Smooth muscle cell (in vitro differentiated cells): ENCODE data around the gene GPSM1. TPM values are rescaled to one million over a fixed set of nuclear protein-coding genes. Genes with fewer than 3 reads are reported as not detected.

Experiments used
- DNase-seq: peaks from one replicate; lab custom pipeline; 2025; ENCODE audit not compliant: unreplicated experiment; lab: John Stamatoyannopoulos, UW
- H2AFZ ChIP-seq: fragments of 200-600 bp; sonication (generic); 2 replicates; pipeline ENCODE4 v1.6.0; 2016; ENCODE audit warnings: antibody characterized with exemption, low read depth, mild to moderate bottlenecking
- H3F3A ChIP-seq: fragments of 200-600 bp; sonication (generic); 2 replicates; pipeline ENCODE4 v1.6.0; 2017; ENCODE audit warnings: antibody characterized with exemption, low read depth
- H3K27ac ChIP-seq: fragments of 200-600 bp; sonication (generic); 2 replicates; pipeline ENCODE4 v1.5.1; 2016; ENCODE audit warnings: low read depth, mild to moderate bottlenecking
- H3K27me3 ChIP-seq: fragments of 200-600 bp; sonication (generic); 2 replicates; pipeline ENCODE4 v1.6.1; 2016; ENCODE audit warnings: low read depth, mild to moderate bottlenecking
- H3K36me3 ChIP-seq: fragments of 200-600 bp; sonication (generic); 2 replicates; pipeline ENCODE4 v1.5.1; 2016; ENCODE audit warnings: low read depth
- H3K4me1 ChIP-seq: fragments of 200-600 bp; sonication (generic); 2 replicates; pipeline ENCODE4 v1.5.1; 2016; ENCODE audit warnings: low read depth
- H3K4me2 ChIP-seq: fragments of 200-600 bp; sonication (generic); 2 replicates; pipeline ENCODE4 v1.6.0; 2016; ENCODE audit warnings: mild to moderate bottlenecking
- H3K4me3 ChIP-seq: fragments of 200-600 bp; sonication (generic); 2 replicates; pipeline ENCODE4 v1.5.1; 2016; ENCODE audit warnings: mild to moderate bottlenecking
- H3K79me2 ChIP-seq: fragments of 200-600 bp; sonication (generic); 2 replicates; pipeline ENCODE4 v1.6.0; 2016; ENCODE audit warnings: low read depth, mild to moderate bottlenecking
- H3K9ac ChIP-seq: fragments of 200-600 bp; sonication (generic); 2 replicates; pipeline ENCODE4 v1.6.0; 2016; ENCODE audit warnings: low read depth
- H3K9me3 ChIP-seq: fragments of 200-600 bp; sonication (generic); replicated peaks from 2 replicates; pipeline ENCODE4 v1.5.1; 2016; ENCODE audit warnings: low read depth
- H4K20me1 ChIP-seq: fragments of 200-600 bp; sonication (generic); 2 replicates; pipeline ENCODE4 v1.6.0; 2016; ENCODE audit warnings: low read depth
- WGBS: methylation state at CpG from one replicate; pipeline ENCODE4 v1.1.7; 2016; ENCODE audit warnings: low lambda C conversion rate; 5-methylcytosine and 5-hydroxymethylcytosine counted together
- polyA plus RNA-seq: library from polyadenylated mRNA; unstranded; fragments of >200 nt; fragmentation: Nextera tagmentation; extraction: Ambion mirVana; gene quantifications from 2 replicates; pipeline ENCODE4 v1.2.1, GENCODE V29; 2016
- total RNA-seq: library from RNA; depleted of rRNA; stranded (reverse); fragments of >200 nt; gene quantifications from 2 replicates; pipeline ENCODE4 v1.2.3, GENCODE V29; 2014
- TF ChIP-seq, protein P1 (sequence below): fragments of 200-600 bp; sonication (generic); IDR thresholded peaks from 2 replicates; pipeline ENCODE4 v1.5.1; 2017; ENCODE audit warnings: borderline replicate concordance, mild to moderate bottlenecking, antibody characterized with exemption; ENCODE audit not compliant: insufficient read depth, poor library complexity, severe bottlenecking

GPSM1 gene
- total and polyA plus RNA-seq, 2 experiments from 2014 or later, result 21.1 to 45.9 TPM

DNA sequence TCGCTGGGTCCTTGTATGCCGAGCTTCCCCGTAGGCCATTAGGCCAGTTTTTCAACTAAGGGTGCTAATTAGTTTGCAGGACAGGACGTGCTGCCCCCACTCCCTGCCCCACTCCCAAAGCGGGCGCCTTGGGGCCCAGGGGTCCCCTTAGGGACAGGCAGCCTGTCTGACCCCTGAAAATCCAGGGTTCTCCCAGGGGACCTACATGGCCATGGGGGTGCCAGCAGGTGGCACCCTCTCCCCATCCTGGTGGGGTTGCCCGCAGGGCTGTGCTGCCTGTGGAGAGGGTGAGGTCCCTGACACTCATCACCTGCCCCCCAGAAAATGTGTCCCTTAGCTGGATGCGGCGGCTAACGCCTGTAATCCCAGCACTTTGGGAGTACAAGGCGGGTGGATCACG lies 14.9 kb upstream of the GPSM1 start:
- TF ChIP-seq, protein P1, sequence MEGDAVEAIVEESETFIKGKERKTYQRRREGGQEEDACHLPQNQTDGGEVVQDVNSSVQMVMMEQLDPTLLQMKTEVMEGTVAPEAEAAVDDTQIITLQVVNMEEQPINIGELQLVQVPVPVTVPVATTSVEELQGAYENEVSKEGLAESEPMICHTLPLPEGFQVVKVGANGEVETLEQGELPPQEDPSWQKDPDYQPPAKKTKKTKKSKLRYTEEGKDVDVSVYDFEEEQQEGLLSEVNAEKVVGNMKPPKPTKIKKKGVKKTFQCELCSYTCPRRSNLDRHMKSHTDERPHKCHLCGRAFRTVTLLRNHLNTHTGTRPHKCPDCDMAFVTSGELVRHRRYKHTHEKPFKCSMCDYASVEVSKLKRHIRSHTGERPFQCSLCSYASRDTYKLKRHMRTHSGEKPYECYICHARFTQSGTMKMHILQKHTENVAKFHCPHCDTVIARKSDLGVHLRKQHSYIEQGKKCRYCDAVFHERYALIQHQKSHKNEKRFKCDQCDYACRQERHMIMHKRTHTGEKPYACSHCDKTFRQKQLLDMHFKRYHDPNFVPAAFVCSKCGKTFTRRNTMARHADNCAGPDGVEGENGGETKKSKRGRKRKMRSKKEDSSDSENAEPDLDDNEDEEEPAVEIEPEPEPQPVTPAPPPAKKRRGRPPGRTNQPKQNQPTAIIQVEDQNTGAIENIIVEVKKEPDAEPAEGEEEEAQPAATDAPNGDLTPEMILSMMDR, result peak; percentile 70
- Histone ChIP-seq H4K20me1 (no peaks in the 10 kb centered on the region), H3K36me3 (no peaks in the 10 kb centered on the region), H3K9ac (no peak overlapping the region), H3K79me2 (no peaks in the 10 kb centered on the region), H3K4me3 (no peak overlapping the region), H3K27ac (no peak overlapping the region), H3K9me3 (no peaks in the 10 kb centered on the region), H2AFZ (no peak overlapping the region), H3K4me1 (no peaks in the 10 kb centered on the region), H3K4me2 (no peak overlapping the region), H3F3A (no peaks in the 10 kb centered on the region), H3K27me3 (no peaks in the 10 kb centered on the region)
- 82% methylated on average over 12 of the region's 12 CpGs for WGBS
- peak; percentile 8 for DNase-seq

GRCh38 chr9:136313111-136314055 lies 14.0 kb upstream of the GPSM1 start:
- no peaks in the 10 kb centered on the region for H3K9me3 ChIP-seq
- no peak overlapping the region for H2AFZ ChIP-seq
- H3K27ac ChIP-seq, result no peak overlapping the region
- 93% methylated on average over 18 of the region's 18 CpGs for WGBS
- H3K4me3 ChIP-seq, result no peak overlapping the region
- no peaks in the 10 kb centered on the region for H3F3A ChIP-seq
- H3K36me3 ChIP-seq, result no peaks in the 10 kb centered on the region
- TF ChIP-seq, protein P1, result no peak
- no peak overlapping the region for H3K9ac ChIP-seq
- H3K79me2 ChIP-seq, result no peaks in the 10 kb centered on the region
- H3K27me3 ChIP-seq, result no peaks in the 10 kb centered on the region
- no peak overlapping the region for H3K4me2 ChIP-seq
- DNase-seq, result no peak
- H4K20me1 ChIP-seq, result no peaks in the 10 kb centered on the region
- H3K4me1 ChIP-seq, result no peaks in the 10 kb centered on the region

DNA sequence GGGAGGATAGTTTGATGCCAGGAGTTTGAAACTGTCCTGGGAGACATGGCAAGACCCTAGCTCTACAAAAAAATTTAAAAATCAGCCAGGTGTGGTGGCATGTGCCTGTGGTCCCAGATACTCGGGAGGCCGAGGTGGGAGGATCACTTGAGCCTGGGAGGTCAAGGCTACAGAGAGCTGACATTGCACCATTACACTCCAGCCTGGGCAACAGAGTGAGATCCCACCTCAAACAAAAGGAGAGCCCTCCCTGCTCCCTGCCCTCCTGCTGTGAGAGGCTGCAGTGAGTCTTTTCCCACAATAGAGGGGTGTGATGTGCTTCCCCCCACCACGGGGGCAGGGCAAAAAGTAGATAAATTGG lies 13.3 kb upstream of the GPSM1 start:
- TF ChIP-seq, protein P1, result no peak

DNA sequence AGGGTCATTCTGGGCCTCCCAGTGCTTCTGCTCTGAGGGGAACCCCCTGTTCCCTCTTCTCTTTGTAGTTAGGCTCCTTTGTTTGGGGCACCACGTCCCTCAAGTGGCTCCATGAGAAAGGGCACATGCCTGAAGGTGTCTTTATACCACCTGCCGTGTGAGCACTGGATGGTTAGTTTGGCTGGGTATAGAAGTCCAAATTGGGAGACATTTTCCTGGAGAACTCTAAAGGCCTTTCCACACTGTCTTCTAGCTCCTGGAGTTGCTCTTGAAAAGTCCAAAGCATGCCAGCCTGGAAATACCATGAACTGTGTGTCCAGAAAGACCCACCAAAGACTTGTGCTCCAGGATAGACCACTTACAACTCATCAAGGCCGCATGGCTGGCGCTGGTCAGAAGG lies 12.4 kb upstream of the GPSM1 start:
- Histone ChIP-seq H3K4me2 (no peak overlapping the region), H2AFZ (no peak overlapping the region), H3K4me3 (no peak overlapping the region), H3F3A (no peaks in the 10 kb centered on the region), H3K36me3 (no peaks in the 10 kb centered on the region), H3K79me2 (no peaks in the 10 kb centered on the region), H4K20me1 (no peaks in the 10 kb centered on the region), H3K4me1 (no peaks in the 10 kb centered on the region), H3K9me3 (no peaks in the 10 kb centered on the region), H3K9ac (no peak overlapping the region), H3K27ac (no peak overlapping the region), H3K27me3 (no peaks in the 10 kb centered on the region)
- no peak for DNase-seq
- TF ChIP-seq, protein P1, result no peak
- 84% methylated on average over 4 of the region's 4 CpGs for WGBS

More for the DNA sequence above, 13.3 kb upstream of the GPSM1 start:
- H2AFZ ChIP-seq, result no peak overlapping the region
- no peaks in the 10 kb centered on the region for H3F3A ChIP-seq
- no peak for DNase-seq
- H4K20me1 ChIP-seq, result no peaks in the 10 kb centered on the region
- no peaks in the 10 kb centered on the region for H3K36me3 ChIP-seq
- no peak overlapping the region for H3K4me3 ChIP-seq
- H3K27me3 ChIP-seq, result no peaks in the 10 kb centered on the region
- no peaks in the 10 kb centered on the region for H3K79me2 ChIP-seq
- no peak overlapping the region for H3K9ac ChIP-seq
- no peaks in the 10 kb centered on the region for H3K9me3 ChIP-seq
- no peaks in the 10 kb centered on the region for H3K4me1 ChIP-seq
- H3K4me2 ChIP-seq, result no peak overlapping the region
- no peak overlapping the region for H3K27ac ChIP-seq
- 94% methylated on average over 3 of the region's 3 CpGs for WGBS
